Neuronal stem cell (in vitro differentiated cells): ENCODE measurements around the gene NETO1.

Experiments
- DNase-seq: peaks from one replicate; pipeline ENCODE4 v3.0.0-alpha.2; 2013; ENCODE audit warnings: low spot score
- H2AFZ ChIP-seq: one replicate; pipeline ENCODE4 v1.6.1; 2013; ENCODE audit warnings: mild to moderate bottlenecking, low read length, inconsistent platforms
- H2AK5ac ChIP-seq: 2 replicates; pipeline ENCODE4 v1.6.1; 2013; ENCODE audit warnings: low read depth, mild to moderate bottlenecking, inconsistent platforms, low read length, moderate library complexity, mixed read lengths
- H2BK120ac ChIP-seq: 2 replicates; pipeline ENCODE4 v1.6.1; 2013; ENCODE audit warnings: low read depth, mild to moderate bottlenecking, inconsistent platforms, low read length, moderate library complexity, mixed read lengths
- H2BK12ac ChIP-seq: one replicate; pipeline ENCODE4 v1.6.1; 2013; ENCODE audit warnings: low read length, inconsistent platforms
- H2BK15ac ChIP-seq: 2 replicates; pipeline ENCODE4 v1.6.1; 2013; ENCODE audit warnings: mild to moderate bottlenecking, low read length, inconsistent platforms, mixed read lengths
- H2BK5ac ChIP-seq: one replicate; pipeline ENCODE4 v1.6.1; 2013; ENCODE audit warnings: inconsistent platforms, mild to moderate bottlenecking, low read length, moderate library complexity
- H3K14ac ChIP-seq: one replicate; pipeline ENCODE4 v1.6.1; 2013; ENCODE audit warnings: low read length, inconsistent platforms
- H3K18ac ChIP-seq: 2 replicates; pipeline ENCODE4 v1.6.1; 2013; ENCODE audit warnings: low read length, inconsistent platforms
- H3K23ac ChIP-seq: 2 replicates; pipeline ENCODE4 v1.6.1; 2013; ENCODE audit warnings: low read depth, mild to moderate bottlenecking, mixed read lengths, low read length, inconsistent platforms; ENCODE audit not compliant: poor library complexity
- H3K27ac ChIP-seq: replicated peaks from 3 replicates; pipeline ENCODE4 v1.5.1; 2013; ENCODE audit warnings: low read length, inconsistent platforms
- H3K27me3 ChIP-seq, 3 experiments: 2 replicates each; pipeline ENCODE4 v1.6.1; 2013; ENCODE audit warnings: low read length in 3 of 3, mild to moderate bottlenecking in 2 of 3, inconsistent platforms in 1 of 3, low read depth in 1 of 3, mixed read lengths in 1 of 3, moderate library complexity in 1 of 3; ENCODE audit not compliant: control insufficient read depth in 3 of 3, insufficient read depth in 3 of 3
- H3K36me3 ChIP-seq, 2 donors: replicated peaks in 1 of 2; 2 replicates each; pipeline ENCODE4 v1.6.1; 2013; ENCODE audit warnings: low read length in 2 of 2; ENCODE audit not compliant: control insufficient read depth in 2 of 2, insufficient read depth in 2 of 2
- H3K4ac ChIP-seq: 2 replicates; pipeline ENCODE4 v1.6.1; 2013; ENCODE audit warnings: inconsistent platforms, mild to moderate bottlenecking, low read length, moderate library complexity
- H3K4me1 ChIP-seq, 2 donors: 1 replicate in 1 of 2; 2 replicates in 1 of 2; pipeline ENCODE4 v1.6.1; 2013; ENCODE audit warnings: low read length in 2 of 2, low read depth in 1 of 2; ENCODE audit not compliant: control insufficient read depth in 2 of 2, insufficient read depth in 1 of 2
- H3K4me2 ChIP-seq: one replicate; pipeline ENCODE4 v1.6.1; 2013; ENCODE audit warnings: mild to moderate bottlenecking, low read length, inconsistent platforms; ENCODE audit not compliant: insufficient read depth, poor library complexity, severe bottlenecking
- H3K4me3 ChIP-seq, 2 donors: 2 replicates each; pipeline ENCODE4 v1.5.1; 2013; ENCODE audit warnings: low read length in 2 of 2, mild to moderate bottlenecking in 2 of 2, inconsistent platforms in 1 of 2, moderate library complexity in 1 of 2
- H3K79me1 ChIP-seq: one replicate; pipeline ENCODE4 v1.6.1; 2013; ENCODE audit warnings: low read depth, mild to moderate bottlenecking, inconsistent platforms, low read length, moderate library complexity
- H3K9ac ChIP-seq: one replicate; pipeline ENCODE4 v1.6.1; 2013; ENCODE audit warnings: mild to moderate bottlenecking, low read depth, low read length, inconsistent platforms; ENCODE audit not compliant: poor library complexity
- H3K9me3 ChIP-seq, 2 donors: replicated peaks in 1 of 2; 2 replicates each; pipeline versions ENCODE3 to v1.6.1; 2013; ENCODE audit warnings: low read length in 2 of 2, mild to moderate bottlenecking in 2 of 2, inconsistent platforms in 1 of 2, low read depth in 1 of 2, mixed read lengths in 1 of 2, moderate library complexity in 1 of 2; ENCODE audit not compliant: control insufficient read depth in 2 of 2, insufficient read depth in 1 of 2
- H4K8ac ChIP-seq: one replicate; pipeline ENCODE4 v1.6.1; 2013; ENCODE audit warnings: low read depth, mild to moderate bottlenecking, inconsistent platforms, low read length, moderate library complexity
- H4K91ac ChIP-seq: one replicate; pipeline ENCODE4 v1.6.1; 2013; ENCODE audit warnings: low read length, low read depth, mild to moderate bottlenecking, inconsistent platforms; ENCODE audit not compliant: poor library complexity
- WGBS, 2 donors: extraction: QIAGEN DNeasy Blood & Tissue Kit; methylation state at CpG; one replicate each; pipeline ENCODE4 v1.1.7; 2013; ENCODE audit warnings: missing lambda C conversion rate in 2 of 2, mixed read lengths in 1 of 2; ENCODE audit not compliant: insufficient read length in 2 of 2, insufficient replicate concordance in 1 of 2; ENCODE audit errors: extremely low coverage in 2 of 2; 5-methylcytosine and 5-hydroxymethylcytosine counted together

The NETO1 gene

DNA sequence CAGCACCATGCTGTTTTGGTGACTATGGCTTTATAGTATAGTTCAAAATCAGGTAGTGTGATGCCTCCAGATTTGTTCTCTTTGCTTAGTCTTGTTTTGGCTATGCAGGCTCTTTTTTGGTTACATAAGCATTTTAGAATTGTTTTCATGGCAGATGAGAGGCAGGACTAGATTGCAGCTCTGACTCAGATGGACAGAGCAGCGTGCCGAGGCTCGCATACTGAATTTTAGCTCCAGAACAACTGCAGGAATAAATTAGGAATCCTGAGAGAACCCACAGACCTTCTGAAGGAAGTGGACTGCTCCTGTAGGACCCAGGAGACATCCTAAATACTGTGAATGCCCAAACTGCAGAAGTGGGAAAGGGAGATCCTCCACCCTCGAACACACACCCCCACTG is 141.6 kb downstream of the NETO1 start:
- no peaks in the 10 kb centered on the region for H3K4me1 ChIP-seq
- no peak overlapping the region for H3K4ac ChIP-seq
- H3K4me2 ChIP-seq, result no peak overlapping the region
- H3K27me3 ChIP-seq, result no peaks in the 10 kb centered on the region
- H4K91ac ChIP-seq, result no peak overlapping the region
- H2AFZ ChIP-seq, result no peak overlapping the region
- no CpG with 5 or more reads among the region's 4 CpGs for WGBS, 2 donors
- no peak overlapping the region for H2BK120ac ChIP-seq
- no peak overlapping the region for H2BK12ac ChIP-seq
- H2BK15ac ChIP-seq, result no peak overlapping the region
- H3K36me3 ChIP-seq, result no peaks in the 10 kb centered on the region
- no peak overlapping the region for H3K23ac ChIP-seq
- H4K8ac ChIP-seq, result no peak overlapping the region
- H2BK5ac ChIP-seq, result no peak overlapping the region
- no peak overlapping the region for H3K27ac ChIP-seq
- no peak overlapping the region for H3K9ac ChIP-seq
- no peak overlapping the region for H3K14ac ChIP-seq
- H3K4me3 ChIP-seq, result no peak overlapping the region
- no peaks in the 10 kb centered on the region for H3K79me1 ChIP-seq
- no peaks in the 10 kb centered on the region for H3K9me3 ChIP-seq
- H2AK5ac ChIP-seq, result no peak overlapping the region
- H3K18ac ChIP-seq, result no peak overlapping the region
- DNase-seq, result no peak

DNA sequence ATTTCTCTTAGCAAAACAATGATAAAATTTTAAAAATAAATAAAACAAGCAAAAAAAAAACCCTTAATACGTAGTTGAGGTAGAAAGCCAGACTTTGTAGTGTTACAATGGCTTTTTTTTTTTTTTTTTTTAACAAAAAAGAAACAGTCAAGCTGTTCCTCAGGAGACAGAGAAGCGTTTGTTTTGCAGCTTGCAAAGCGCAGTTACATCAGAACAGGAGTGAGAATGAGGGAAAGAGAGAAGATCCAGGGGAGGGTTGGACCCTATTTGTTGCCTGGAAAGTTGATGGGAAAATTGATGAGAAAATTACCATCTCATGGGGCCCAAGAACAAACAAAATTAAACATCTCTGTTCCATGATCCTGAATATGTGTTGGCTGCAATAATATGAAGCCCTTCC is 146.5 kb downstream of the NETO1 start:
- H2BK5ac ChIP-seq, result no peak overlapping the region
- H2BK12ac ChIP-seq, result no peak overlapping the region

DNA sequence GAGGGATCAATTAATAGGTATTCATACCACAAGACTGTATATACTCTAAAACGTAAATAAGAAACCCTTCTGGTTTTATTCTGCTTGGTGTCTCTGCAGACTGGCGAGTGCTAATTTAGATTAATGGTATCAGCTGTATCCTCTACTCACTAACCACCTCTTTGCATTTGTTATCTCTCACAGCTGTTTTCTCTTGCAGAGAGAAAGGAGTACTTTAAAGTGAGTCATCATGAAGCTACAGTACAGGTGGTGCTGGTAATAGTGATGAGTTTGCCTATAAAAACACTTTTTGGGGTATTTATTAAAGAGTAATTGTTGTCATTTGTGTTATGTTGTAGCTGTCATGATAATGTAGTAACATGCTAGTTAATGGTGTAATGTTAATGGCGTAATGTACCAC is 147.7 kb downstream of the NETO1 start:
- no peak overlapping the region for H3K4ac ChIP-seq
- H4K8ac ChIP-seq, result no peak overlapping the region
- no peak overlapping the region for H3K9ac ChIP-seq
- no peak overlapping the region for H2BK15ac ChIP-seq
- no peak overlapping the region for H2BK5ac ChIP-seq
- H3K4me3 ChIP-seq, result no peak overlapping the region
- no peak overlapping the region for H2AK5ac ChIP-seq
- no peak overlapping the region for H3K4me2 ChIP-seq
- H2BK120ac ChIP-seq, result no peak overlapping the region
- DNase-seq, result no peak
- WGBS, 2 donors, result no CpG with 5 or more reads among the region's 3 CpGs
- no peak overlapping the region for H2AFZ ChIP-seq
- no peak overlapping the region for H3K23ac ChIP-seq
- no peak overlapping the region for H3K18ac ChIP-seq
- no peaks in the 10 kb centered on the region for H3K27me3 ChIP-seq
- H3K79me1 ChIP-seq, result no peaks in the 10 kb centered on the region
- H3K14ac ChIP-seq, result no peak overlapping the region
- no peaks in the 10 kb centered on the region for H3K4me1 ChIP-seq
- H3K27ac ChIP-seq, result no peak overlapping the region
- H4K91ac ChIP-seq, result no peak overlapping the region
- no peak overlapping the region for H2BK12ac ChIP-seq
- no peaks in the 10 kb centered on the region for H3K9me3 ChIP-seq
- no peaks in the 10 kb centered on the region for H3K36me3 ChIP-seq

More for the DNA sequence above, 146.5 kb downstream of the NETO1 start:
- Histone ChIP-seq H3K4me3 (no peak overlapping the region), H3K4me1 (no peaks in the 10 kb centered on the region), H3K27me3 (no peaks in the 10 kb centered on the region), H3K9ac (no peak overlapping the region), H3K79me1 (no peaks in the 10 kb centered on the region), H2AFZ (no peak overlapping the region), H3K14ac (no peak overlapping the region), H3K27ac (no peak overlapping the region), H3K23ac (no peak overlapping the region), H3K4me2 (no peak overlapping the region), H3K36me3 (no peaks in the 10 kb centered on the region), H4K8ac (no peak overlapping the region), H4K91ac (no peak overlapping the region), H3K18ac (no peak overlapping the region), H2AK5ac (no peak overlapping the region), H3K9me3 (no peaks in the 10 kb centered on the region), H2BK15ac (no peak overlapping the region), H3K4ac (no peak overlapping the region), H2BK120ac (no peak overlapping the region)
- WGBS, 2 donors, result no CpG with 5 or more reads among the region's 3 CpGs
- no peak for DNase-seq

DNA sequence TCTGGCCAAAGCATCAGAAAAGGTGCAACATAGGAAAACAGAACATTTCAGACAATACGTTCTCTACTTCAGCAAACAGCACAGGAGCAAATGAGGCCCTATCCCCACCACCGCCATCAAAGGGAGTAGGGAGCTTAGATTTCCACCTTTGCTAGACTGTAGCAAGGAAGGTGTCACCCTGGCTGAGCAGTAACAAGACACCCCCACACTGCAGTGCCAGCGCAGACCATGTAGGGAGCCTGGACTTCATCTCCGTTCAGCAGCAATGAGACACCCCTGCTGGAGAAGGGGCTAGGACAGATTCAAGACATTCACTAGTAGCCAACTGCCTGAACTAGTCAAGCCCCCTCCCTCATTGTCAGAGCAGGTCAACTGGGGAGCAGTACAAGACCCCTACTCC is 163.6 kb downstream of the NETO1 start:
- H3K14ac ChIP-seq, result no peak overlapping the region
- no peaks in the 10 kb centered on the region for H3K9me3 ChIP-seq
- no CpG with 5 or more reads among the region's 4 CpGs for WGBS, 2 donors
- H3K4ac ChIP-seq, result no peak overlapping the region
- no peak for DNase-seq
- H3K27me3 ChIP-seq, result no peaks in the 10 kb centered on the region
- no peak overlapping the region for H3K9ac ChIP-seq
- no peaks in the 10 kb centered on the region for H3K4me1 ChIP-seq
- no peak overlapping the region for H3K4me3 ChIP-seq
- H2BK12ac ChIP-seq, result no peak overlapping the region
- H3K4me2 ChIP-seq, result no peak overlapping the region
- no peak overlapping the region for H4K8ac ChIP-seq
- no peak overlapping the region for H2BK5ac ChIP-seq
- no peak overlapping the region for H3K27ac ChIP-seq
- H2AK5ac ChIP-seq, result no peak overlapping the region
- H4K91ac ChIP-seq, result no peak overlapping the region
- H3K79me1 ChIP-seq, result no peaks in the 10 kb centered on the region
- H3K36me3 ChIP-seq, result no peaks in the 10 kb centered on the region
- H2BK15ac ChIP-seq, result no peak overlapping the region
- no peak overlapping the region for H2AFZ ChIP-seq
- H3K23ac ChIP-seq, result no peak overlapping the region
- H2BK120ac ChIP-seq, result no peak overlapping the region
- H3K18ac ChIP-seq, result no peak overlapping the region
